Measurements from ENCODE around the gene MXRA8. TPM values are rescaled to one million over a fixed set of nuclear protein-coding genes. Genes with fewer than 3 reads are reported as not detected.

MXRA8 gene
- total and polyA plus RNA-seq, 9 of the 15 experiments (the other 6 are each of a cell fraction or from before 2014, with no cell fraction given), result 0.66 to 11.3 (median 6.3) TPM

DNA sequence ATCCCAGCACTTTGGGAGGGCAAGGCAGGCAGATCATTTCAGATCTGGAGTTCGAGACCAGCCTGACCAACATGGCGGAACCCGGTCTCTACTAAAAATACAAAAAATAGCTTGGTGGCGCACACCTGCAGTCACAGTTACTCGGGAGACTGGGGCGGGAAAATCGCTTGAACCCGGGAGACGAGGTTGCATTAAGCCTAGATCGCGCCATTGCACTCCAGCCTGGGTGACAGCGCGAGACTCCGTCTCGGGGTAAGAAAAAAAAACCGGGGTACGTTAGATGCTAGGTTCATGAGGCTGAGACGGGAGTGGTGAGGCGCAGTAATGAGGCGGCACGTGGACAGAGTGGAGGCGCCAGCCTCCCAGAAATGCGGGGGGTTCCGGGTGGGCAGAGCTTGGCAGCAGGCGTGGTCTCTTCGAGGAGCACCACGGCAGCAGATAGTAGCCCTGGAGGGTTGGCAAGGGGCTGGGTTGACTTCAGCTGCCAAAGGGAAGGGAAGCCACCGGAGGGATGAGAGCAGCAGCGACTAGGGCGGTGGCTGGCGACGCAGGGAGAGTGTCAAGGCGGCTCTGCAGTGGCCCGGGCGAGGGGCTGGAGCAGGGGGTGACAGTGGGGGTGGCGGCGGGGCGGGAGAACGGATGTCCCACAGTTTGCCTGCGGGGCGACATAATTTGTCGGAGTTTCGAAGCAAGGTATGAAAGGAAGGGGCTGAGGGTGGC is 47.9 kb upstream of the MXRA8 start (continued):
- TF ChIP-seq, protein P1, sequence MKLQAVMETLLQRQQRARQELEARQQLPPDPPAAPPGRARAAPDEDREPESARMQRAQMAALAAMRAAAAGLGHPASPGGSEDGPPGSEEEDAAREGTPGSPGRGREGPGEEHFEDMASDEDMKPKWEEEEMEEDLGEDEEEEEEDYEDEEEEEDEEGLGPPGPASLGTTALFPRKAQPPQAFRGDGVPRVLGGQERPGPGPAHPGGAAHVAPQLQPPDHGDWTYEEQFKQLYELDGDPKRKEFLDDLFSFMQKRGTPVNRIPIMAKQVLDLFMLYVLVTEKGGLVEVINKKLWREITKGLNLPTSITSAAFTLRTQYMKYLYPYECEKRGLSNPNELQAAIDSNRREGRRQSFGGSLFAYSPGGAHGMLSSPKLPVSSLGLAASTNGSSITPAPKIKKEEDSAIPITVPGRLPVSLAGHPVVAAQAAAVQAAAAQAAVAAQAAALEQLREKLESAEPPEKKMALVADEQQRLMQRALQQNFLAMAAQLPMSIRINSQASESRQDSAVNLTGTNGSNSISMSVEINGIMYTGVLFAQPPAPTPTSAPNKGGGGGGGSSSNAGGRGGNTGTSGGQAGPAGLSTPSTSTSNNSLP (IDR thresholded peaks at IDR 0.05; ENCODE audit: borderline replicate concordance, low read depth, low read length), result no peak

DNA sequence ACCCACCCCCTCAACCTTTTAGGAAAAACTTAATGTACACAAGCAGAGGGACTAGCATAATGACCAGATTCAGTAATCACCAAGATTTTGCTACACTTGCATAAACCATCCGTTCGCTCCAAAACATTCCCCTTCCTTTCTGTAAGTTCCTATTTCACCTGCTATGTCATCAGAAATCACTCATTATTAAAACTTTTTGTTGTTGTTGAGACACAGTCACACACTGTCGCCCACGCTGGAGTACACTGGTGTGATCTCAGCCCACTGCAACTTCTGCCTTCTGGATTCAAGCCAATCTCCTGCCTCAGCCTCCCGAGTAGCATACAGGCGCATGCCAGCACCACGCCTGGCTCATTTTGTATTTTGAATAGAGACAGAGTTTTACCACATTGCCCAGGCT is 45.3 kb upstream of the MXRA8 start:
- Histone ChIP-seq H3K9ac (ENCODE audit: insufficient read depth in 1 of 2, low read depth in 2 of 2, low read length in 2 of 2) (no peak overlapping the region), H3K9me1 (ENCODE audit: control insufficient read depth, insufficient read depth, low read length) (peaks cover 8% of the 10 kb centered on the region), H4K20me1 (replicated peaks; ENCODE audit: control insufficient read depth, insufficient read depth, low read length) (peaks cover 14% of the 10 kb centered on the region), H3K9me3 (replicated peaks; ENCODE audit: control insufficient read depth, insufficient read depth, low read depth, low read length) (no peaks in the 10 kb centered on the region; the same call in 1 of the 2 replicates), H3K4me1 (replicated peaks in 1 of 2; ENCODE audit: control insufficient read depth in 2 of 2, insufficient read depth in 2 of 2, low read length in 2 of 2) (peaks cover 23 to 68% of the 10 kb centered on the region in 2 experiments), H3K27me3 (ENCODE audit: control insufficient read depth in 2 of 2, insufficient read depth in 2 of 2, low read length in 2 of 2) (no peaks in the 10 kb centered on the region), H3K4me2 (ENCODE audit: insufficient read depth, low read length) (no peak overlapping the region), H3K36me3 (ENCODE audit: control insufficient read depth, insufficient read depth, low read length) (peaks cover 69% of the 10 kb centered on the region), H3K4me3 (no peak overlapping the region), H3K27ac (ENCODE audit: extremely low read depth, low read depth, low read length) (no peak overlapping the region), H2AFZ (ENCODE audit: low read depth, low read length) (no peak overlapping the region), H3K79me2 (ENCODE audit: control insufficient read depth, insufficient read depth, low read length) (peaks cover 84% of the 10 kb centered on the region)
- ATAC-seq (no peak), DNase-seq (ENCODE audit: extremely low read depth in 1 of 4, low spot score in 3 of 4) (no peak), FAIRE-seq (no peak)
- CTCF ChIA-PET (ENCODE audit: low intra/inter-chr PET ratio), result no interaction called here
- POLR2A ChIA-PET, result interaction anchor here (1.4 kb wide), 1 partner anchor 12 kb away, joined by 3 read pairs; no protein-coding TSS in a partner anchor
- in situ Hi-C loops (cut with MboI), result no loop called here
- intact Hi-C loops (cut with micrococcal nuclease), result no loop called here
- WGBS (ENCODE audit: insufficient coverage, low coverage, missing lambda C conversion rate), result 92% methylated on average over 7 of the region's 7 CpGs
- BruUV-seq (replicated peaks), result no TSS peak
- no peak for TF ChIP-seq MYNN (IDR thresholded peaks at IDR 0.05)
- no peak for TF ChIP-seq MYNN (CRISPR knock-in tag; IDR thresholded peaks at IDR 0.05)
- no peak for TF ChIP-seq ZNF133 (CRISPR knock-in tag; IDR thresholded peaks at IDR 0.05)
- peak; percentile 78 for TF ChIP-seq ZNF316 (IDR thresholded peaks at IDR 0.05)
- TF ChIP-seq, protein P2, sequence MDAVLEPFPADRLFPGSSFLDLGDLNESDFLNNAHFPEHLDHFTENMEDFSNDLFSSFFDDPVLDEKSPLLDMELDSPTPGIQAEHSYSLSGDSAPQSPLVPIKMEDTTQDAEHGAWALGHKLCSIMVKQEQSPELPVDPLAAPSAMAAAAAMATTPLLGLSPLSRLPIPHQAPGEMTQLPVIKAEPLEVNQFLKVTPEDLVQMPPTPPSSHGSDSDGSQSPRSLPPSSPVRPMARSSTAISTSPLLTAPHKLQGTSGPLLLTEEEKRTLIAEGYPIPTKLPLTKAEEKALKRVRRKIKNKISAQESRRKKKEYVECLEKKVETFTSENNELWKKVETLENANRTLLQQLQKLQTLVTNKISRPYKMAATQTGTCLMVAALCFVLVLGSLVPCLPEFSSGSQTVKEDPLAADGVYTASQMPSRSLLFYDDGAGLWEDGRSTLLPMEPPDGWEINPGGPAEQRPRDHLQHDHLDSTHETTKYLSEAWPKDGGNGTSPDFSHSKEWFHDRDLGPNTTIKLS (IDR thresholded peaks at IDR 0.05; ENCODE audit: borderline replicate concordance, low read depth), result no peak
- TF ChIP-seq SREBF1 (IDR thresholded peaks at IDR 0.05; ENCODE audit: borderline replicate concordance, low read depth, low read length), result no peak
- TF ChIP-seq C11orf30 (IDR thresholded peaks at IDR 0.05; ENCODE audit: low read depth), result peak; percentile 45; the same call in 1 of the 2 replicates
- TF ChIP-seq, protein P3, sequence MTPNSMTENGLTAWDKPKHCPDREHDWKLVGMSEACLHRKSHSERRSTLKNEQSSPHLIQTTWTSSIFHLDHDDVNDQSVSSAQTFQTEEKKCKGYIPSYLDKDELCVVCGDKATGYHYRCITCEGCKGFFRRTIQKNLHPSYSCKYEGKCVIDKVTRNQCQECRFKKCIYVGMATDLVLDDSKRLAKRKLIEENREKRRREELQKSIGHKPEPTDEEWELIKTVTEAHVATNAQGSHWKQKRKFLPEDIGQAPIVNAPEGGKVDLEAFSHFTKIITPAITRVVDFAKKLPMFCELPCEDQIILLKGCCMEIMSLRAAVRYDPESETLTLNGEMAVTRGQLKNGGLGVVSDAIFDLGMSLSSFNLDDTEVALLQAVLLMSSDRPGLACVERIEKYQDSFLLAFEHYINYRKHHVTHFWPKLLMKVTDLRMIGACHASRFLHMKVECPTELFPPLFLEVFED (CRISPR knock-in tag; conservative IDR thresholded peaks at IDR 0.05), result no peak
- no peak for TF ChIP-seq CC2D1A (IDR thresholded peaks at IDR 0.05)
- no peak for TF ChIP-seq ZFX (CRISPR knock-in tag; IDR thresholded peaks at IDR 0.05)
- TF ChIP-seq MAFG (tag; conservative IDR thresholded peaks at IDR 0.05), result peak; percentile 21; the same call in 1 of the 2 replicates
- 0 out of 2 replicates have a peak, but pooled peaks have one; percentile 39 for TF ChIP-seq SUPT5H (IDR thresholded peaks at IDR 0.05)
- TF ChIP-seq, protein P4, sequence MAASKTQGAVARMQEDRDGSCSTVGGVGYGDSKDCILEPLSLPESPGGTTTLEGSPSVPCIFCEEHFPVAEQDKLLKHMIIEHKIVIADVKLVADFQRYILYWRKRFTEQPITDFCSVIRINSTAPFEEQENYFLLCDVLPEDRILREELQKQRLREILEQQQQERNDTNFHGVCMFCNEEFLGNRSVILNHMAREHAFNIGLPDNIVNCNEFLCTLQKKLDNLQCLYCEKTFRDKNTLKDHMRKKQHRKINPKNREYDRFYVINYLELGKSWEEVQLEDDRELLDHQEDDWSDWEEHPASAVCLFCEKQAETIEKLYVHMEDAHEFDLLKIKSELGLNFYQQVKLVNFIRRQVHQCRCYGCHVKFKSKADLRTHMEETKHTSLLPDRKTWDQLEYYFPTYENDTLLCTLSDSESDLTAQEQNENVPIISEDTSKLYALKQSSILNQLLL (CRISPR knock-in tag; IDR thresholded peaks at IDR 0.05; ENCODE audit: borderline replicate concordance), result no peak
- no peak for TF ChIP-seq STAT5B (CRISPR knock-in tag; IDR thresholded peaks at IDR 0.05)
